ENCODE measurements around the gene NCAPH2. TPM values are rescaled to one million over a fixed set of nuclear protein-coding genes. Genes with fewer than 3 reads are reported as not detected.

Gene NCAPH2
- total RNA-seq, 1 donor from 2014 or later: 41.2 TPM

DNA sequence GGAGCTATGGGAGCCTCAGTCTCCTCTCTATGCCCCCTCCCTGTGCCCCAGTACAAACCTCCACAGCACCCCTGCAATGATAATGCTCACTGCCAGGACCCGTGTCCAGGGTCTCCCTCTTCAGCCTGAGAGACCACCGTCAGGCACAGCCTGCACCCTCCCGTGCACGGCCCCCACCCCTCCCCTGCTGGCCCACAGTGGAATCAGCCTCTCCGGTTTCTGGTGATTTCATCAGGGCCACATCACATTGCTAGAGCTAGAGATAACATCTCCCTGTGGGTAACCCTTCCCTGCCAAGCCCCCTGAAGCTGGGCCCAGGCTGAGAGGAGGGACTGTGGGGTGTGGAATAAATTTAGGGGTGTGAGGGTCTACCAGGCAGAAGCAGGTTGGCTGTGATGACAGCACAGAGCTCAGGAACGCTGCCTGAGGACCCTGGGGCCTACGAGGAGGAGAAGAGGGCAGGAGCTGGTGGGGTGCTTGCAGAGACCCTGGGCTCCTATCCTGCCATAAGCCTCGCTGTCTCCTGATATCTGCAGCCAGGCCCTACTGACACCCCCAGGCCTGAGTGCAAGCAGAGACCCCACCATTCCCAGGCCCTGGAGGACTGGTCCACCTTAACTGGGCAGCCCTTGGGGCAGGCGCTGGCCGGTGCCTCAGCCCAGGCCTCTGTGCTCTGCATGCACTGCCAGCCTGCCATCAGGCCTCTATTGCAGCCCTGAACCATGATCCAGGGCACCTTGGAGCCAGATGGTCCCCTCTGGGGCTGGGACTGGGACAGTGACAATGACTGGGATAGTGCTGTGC, 37.7 kb downstream of the NCAPH2 start, which contains the start of gene KLHDC7B:
Gene KLHDC7B, plus strand, starts transcription at position 378 of the 804 bp plus-strand sequence. Its CDS starts 345 bp downstream, at position 723.
- Histone ChIP-seq H4K20me1 (ENCODE audit: low read depth) (no peaks in the 10 kb centered on the region), H3K9me3 (ENCODE audit: low read depth) (no peaks in the 10 kb centered on the region), H3K27ac (no peak within 1 kb of the TSS), H3F3A (ENCODE audit: low read depth) (peaks cover 14% of the 10 kb centered on the region), H3K4me1 (no peaks in the 10 kb centered on the region), H3K27me3 (peaks cover 34% of the 10 kb centered on the region), H3K4me2 (no peak within 1 kb of the TSS), H3K4me3 (no peak within 1 kb of the TSS), H3K9ac (no peak within 1 kb of the TSS), H3K79me2 (ENCODE audit: low read depth) (no peaks in the 10 kb centered on the region), H2AFZ (replicated peaks) (no peak within 1 kb of the TSS), H3K36me3 (no peaks in the 10 kb centered on the region)
- no peak within 1 kb of the TSS for H3K4me3 Mint-ChIP-seq
- TF ChIP-seq EZH2 (IDR thresholded peaks at IDR 0.05) (no peak), EZH2phosphoT487 (IDR thresholded peaks at IDR 0.05) (no peak)
- H3K9me3 Mint-ChIP-seq: no peaks in the 10 kb centered on the region
- no peak within 1 kb of the TSS for H3K27ac Mint-ChIP-seq
- no peaks in the 10 kb centered on the region for H3K36me3 Mint-ChIP-seq
- H3K27me3 Mint-ChIP-seq (ENCODE audit: insufficient read depth, low read depth): peaks cover 14% of the 10 kb centered on the region
- DNase-seq (ENCODE audit: low spot score): no peak
- no peaks in the 10 kb centered on the region for H3K4me1 Mint-ChIP-seq

DNA sequence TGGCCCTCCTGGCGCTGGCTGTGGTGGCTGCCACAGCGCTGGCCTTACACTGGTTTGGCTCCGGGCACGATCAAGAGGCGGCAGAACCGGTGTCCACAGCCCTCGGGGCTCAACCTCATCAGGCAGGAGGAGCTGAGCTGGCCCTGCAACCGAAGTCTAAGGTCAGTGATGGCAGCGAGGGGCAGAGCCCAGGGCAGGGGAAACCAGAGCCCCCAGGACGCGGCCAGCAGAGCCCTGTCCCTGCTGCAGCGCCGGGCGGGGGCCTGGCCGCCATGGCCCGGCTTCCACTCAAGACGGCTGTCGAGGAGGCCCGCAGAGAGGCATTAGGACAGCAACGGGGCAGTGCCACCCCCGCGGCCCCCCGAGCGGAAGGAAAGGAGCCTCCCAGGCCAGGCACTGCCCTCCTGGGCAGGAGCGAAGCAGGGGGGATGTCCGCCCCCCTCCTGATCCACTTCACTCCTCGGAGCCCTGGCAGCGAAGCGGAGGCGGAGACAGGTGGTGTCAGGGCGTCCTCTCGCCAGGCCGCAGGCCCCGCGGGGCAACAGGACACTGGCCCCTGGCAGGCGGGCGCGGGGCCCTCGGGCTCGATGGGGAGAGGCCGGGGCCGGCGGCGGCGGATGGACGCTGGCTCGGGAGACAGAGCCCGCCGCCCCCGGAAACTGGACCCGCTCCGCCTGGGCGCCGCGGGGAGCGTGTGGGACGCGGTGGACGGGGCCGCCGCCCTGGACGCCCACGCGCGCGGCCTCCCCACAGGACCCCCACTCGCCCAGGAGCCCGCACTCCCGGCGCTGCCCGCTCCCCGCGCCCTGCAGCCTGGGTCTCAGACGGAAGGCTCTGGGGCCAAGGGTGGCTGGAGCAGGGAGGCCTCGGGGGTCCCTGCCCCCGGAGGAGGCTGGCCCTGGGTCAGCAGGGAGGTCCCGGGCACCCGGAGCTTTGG, 38.6 kb downstream of the NCAPH2 start:
- H3K9ac ChIP-seq: no peak overlapping the region
- H4K20me1 ChIP-seq (ENCODE audit: low read depth): no peaks in the 10 kb centered on the region
- H3K27ac Mint-ChIP-seq: no peak overlapping the region
- TF ChIP-seq EZH2 (IDR thresholded peaks at IDR 0.05): no peak
- TF ChIP-seq, protein P1, sequence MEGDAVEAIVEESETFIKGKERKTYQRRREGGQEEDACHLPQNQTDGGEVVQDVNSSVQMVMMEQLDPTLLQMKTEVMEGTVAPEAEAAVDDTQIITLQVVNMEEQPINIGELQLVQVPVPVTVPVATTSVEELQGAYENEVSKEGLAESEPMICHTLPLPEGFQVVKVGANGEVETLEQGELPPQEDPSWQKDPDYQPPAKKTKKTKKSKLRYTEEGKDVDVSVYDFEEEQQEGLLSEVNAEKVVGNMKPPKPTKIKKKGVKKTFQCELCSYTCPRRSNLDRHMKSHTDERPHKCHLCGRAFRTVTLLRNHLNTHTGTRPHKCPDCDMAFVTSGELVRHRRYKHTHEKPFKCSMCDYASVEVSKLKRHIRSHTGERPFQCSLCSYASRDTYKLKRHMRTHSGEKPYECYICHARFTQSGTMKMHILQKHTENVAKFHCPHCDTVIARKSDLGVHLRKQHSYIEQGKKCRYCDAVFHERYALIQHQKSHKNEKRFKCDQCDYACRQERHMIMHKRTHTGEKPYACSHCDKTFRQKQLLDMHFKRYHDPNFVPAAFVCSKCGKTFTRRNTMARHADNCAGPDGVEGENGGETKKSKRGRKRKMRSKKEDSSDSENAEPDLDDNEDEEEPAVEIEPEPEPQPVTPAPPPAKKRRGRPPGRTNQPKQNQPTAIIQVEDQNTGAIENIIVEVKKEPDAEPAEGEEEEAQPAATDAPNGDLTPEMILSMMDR (IDR thresholded peaks at IDR 0.05): no peak
- TF ChIP-seq EZH2phosphoT487 (IDR thresholded peaks at IDR 0.05): no peak
- H3K4me3 ChIP-seq: no peak overlapping the region
- no peaks in the 10 kb centered on the region for H3K79me2 ChIP-seq (ENCODE audit: low read depth)
- no peak overlapping the region for H2AFZ ChIP-seq (replicated peaks)
- no peak overlapping the region for H3K4me3 Mint-ChIP-seq
- DNase-seq (ENCODE audit: low spot score): no peak
- no peak overlapping the region for H3K27ac ChIP-seq
- no peaks in the 10 kb centered on the region for H3K9me3 Mint-ChIP-seq
- no peaks in the 10 kb centered on the region for H3K9me3 ChIP-seq (ENCODE audit: low read depth)
- no peaks in the 10 kb centered on the region for H3K4me1 Mint-ChIP-seq
- peaks cover 9% of the 10 kb centered on the region for H3F3A ChIP-seq (ENCODE audit: low read depth)
- no peaks in the 10 kb centered on the region for H3K36me3 ChIP-seq
- H3K27me3 Mint-ChIP-seq (ENCODE audit: insufficient read depth, low read depth): peaks cover 14% of the 10 kb centered on the region
- H3K36me3 Mint-ChIP-seq: no peaks in the 10 kb centered on the region
- H3K4me2 ChIP-seq: no peak overlapping the region
- H3K27me3 ChIP-seq: peaks cover 34% of the 10 kb centered on the region
- H3K4me1 ChIP-seq: no peaks in the 10 kb centered on the region

DNA sequence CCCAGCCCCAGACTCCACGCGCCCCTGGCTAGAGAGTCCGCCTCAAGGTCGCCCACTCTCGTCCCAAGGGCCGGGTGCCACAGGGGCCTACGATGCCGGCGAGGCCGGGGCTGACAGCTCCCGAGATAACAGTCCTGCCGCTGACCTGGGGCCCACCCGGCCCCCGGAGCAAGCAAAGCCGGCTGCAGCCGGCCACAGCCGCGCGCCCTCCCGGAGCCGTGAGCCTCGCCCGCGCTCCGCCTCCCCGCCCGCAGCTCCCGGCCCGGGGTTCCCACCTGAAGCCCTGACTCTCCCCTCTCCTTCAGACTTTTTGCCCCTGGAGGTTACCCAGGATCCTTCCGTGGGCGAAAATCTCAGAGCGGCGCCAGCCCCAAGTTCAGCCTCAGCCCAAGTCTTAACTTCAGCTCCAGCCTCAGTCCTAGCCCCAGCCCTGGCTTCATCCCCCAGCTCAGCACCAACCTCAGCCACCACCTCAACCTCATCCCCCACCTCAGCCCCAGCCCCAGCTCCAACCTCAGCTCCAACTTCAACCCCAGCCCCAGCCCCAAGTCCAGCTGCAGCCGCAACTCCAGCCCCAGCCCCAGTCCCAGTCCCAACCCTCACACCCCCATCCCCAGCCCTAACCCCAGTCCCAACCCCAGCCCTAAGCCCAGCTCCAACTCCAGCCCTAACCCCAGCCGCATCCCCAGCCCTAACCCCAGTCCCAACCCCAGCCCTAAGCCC, 39.4 kb downstream of the NCAPH2 start:
- Mint-ChIP-seq H3K27me3 (ENCODE audit: insufficient read depth, low read depth) (peaks cover 12% of the 10 kb centered on the region), H3K4me3 (no peak overlapping the region), H3K36me3 (no peaks in the 10 kb centered on the region), H3K27ac (no peak overlapping the region), H3K9me3 (no peaks in the 10 kb centered on the region), H3K4me1 (no peaks in the 10 kb centered on the region)
- Histone ChIP-seq H3K27ac (no peak overlapping the region), H2AFZ (replicated peaks) (no peak overlapping the region), H3K4me1 (no peaks in the 10 kb centered on the region), H3F3A (ENCODE audit: low read depth) (peaks cover 6% of the 10 kb centered on the region), H3K9me3 (ENCODE audit: low read depth) (no peaks in the 10 kb centered on the region), H3K9ac (no peak overlapping the region), H3K36me3 (no peaks in the 10 kb centered on the region), H3K79me2 (ENCODE audit: low read depth) (no peaks in the 10 kb centered on the region), H3K4me3 (no peak overlapping the region), H4K20me1 (ENCODE audit: low read depth) (no peaks in the 10 kb centered on the region), H3K27me3 (peaks cover 34% of the 10 kb centered on the region), H3K4me2 (no peak overlapping the region)
- no peak for DNase-seq (ENCODE audit: low spot score)
- TF ChIP-seq EZH2 (IDR thresholded peaks at IDR 0.05): no peak
- TF ChIP-seq EZH2phosphoT487 (IDR thresholded peaks at IDR 0.05): no peak
- TF ChIP-seq, protein P1 (IDR thresholded peaks at IDR 0.05): no peak

Measured in neural progenitor cell (in vitro differentiated cells).